KMS-11 (cell line): ENCODE results near the gene HYI.

Experiments
- H2AFZ ChIP-seq: fragments of 200-600 bp; sonication (generic); 2 replicates; pipeline ENCODE4 v1.6.1; 2016; ENCODE audit warnings: antibody characterized with exemption, mixed run types, low read depth
- H3K27ac ChIP-seq: fragments of 200-600 bp; sonication (generic); 2 replicates; pipeline ENCODE4 v1.6.1; 2016; ENCODE audit warnings: mild to moderate bottlenecking, mixed run types
- H3K27me3 ChIP-seq: fragments of 200-600 bp; sonication (generic); 2 replicates; pipeline ENCODE4 v1.6.1; 2017; ENCODE audit warnings: mild to moderate bottlenecking, low read depth, mixed run types, moderate library complexity; ENCODE audit not compliant: insufficient read depth
- H3K36me3 ChIP-seq: fragments of 200-600 bp; sonication (generic); 2 replicates; pipeline ENCODE4 v1.6.1; 2017; ENCODE audit warnings: mild to moderate bottlenecking, mixed run types; ENCODE audit not compliant: insufficient read depth
- H3K4me1 ChIP-seq: fragments of 200-600 bp; sonication (generic); 2 replicates; pipeline ENCODE4 v1.6.1; 2016; ENCODE audit warnings: mild to moderate bottlenecking, low read depth, mixed run types; ENCODE audit not compliant: poor library complexity, severe bottlenecking
- H3K4me2 ChIP-seq: fragments of 200-600 bp; sonication (generic); 2 replicates; pipeline ENCODE4 v1.7.0; 2016; ENCODE audit warnings: mild to moderate bottlenecking, mixed run types
- H3K4me3 ChIP-seq: fragments of 200-600 bp; sonication (generic); IDR thresholded peaks from 2 replicates; pipeline ENCODE4 v1.6.1; 2017; ENCODE audit warnings: low read depth, low read length, mixed read lengths; ENCODE audit not compliant: insufficient read depth
- H3K79me2 ChIP-seq: fragments of 200-600 bp; sonication (generic); 2 replicates; pipeline ENCODE4 v1.6.1; 2016; ENCODE audit warnings: low read depth, mixed run types; ENCODE audit not compliant: insufficient read depth
- H3K9ac ChIP-seq: fragments of 200-600 bp; sonication (generic); 2 replicates; pipeline ENCODE4 v1.6.1; 2016; ENCODE audit warnings: mild to moderate bottlenecking, mixed run types
- H4K20me1 ChIP-seq: fragments of 200-600 bp; sonication (generic); 2 replicates; pipeline ENCODE4 v1.6.1; 2016; ENCODE audit warnings: mild to moderate bottlenecking, mixed run types; ENCODE audit not compliant: insufficient read depth
- TF ChIP-seq, protein P1 (sequence below): fragments of 200-600 bp; sonication (generic); conservative IDR thresholded peaks from 2 replicates; pipeline ENCODE4 v1.6.1; 2017; ENCODE audit warnings: low read depth, mild to moderate bottlenecking, antibody characterized with exemption, low read length, moderate library complexity, mixed read lengths

The HYI gene

DNA sequence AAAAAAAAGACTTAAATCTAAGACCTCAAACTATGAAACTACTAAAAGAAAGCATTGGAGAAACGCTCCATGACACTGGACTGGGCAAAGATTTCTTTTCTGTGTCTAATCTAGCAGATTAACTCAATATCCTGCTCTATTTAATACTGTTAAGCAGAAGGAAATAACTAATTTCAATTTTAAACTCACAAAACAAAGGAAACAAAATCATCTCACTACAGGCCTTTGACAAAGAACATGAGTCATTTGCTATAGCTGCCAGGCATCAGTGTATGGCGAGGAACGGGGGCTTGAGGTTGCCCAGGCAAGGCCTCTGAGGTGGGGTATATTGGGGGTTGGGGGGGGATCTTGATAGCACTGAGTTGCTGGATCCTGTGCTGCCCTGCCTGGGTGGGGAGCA is 43.2 kb downstream of the HYI start:
- Histone ChIP-seq H2AFZ (no peak overlapping the region), H3K9ac (no peak overlapping the region), H3K4me2 (no peak overlapping the region), H3K27me3 (no peaks in the 10 kb centered on the region), H4K20me1 (no peaks in the 10 kb centered on the region), H3K27ac (no peak overlapping the region), H3K79me2 (no peaks in the 10 kb centered on the region), H3K4me3 (no peak overlapping the region), H3K36me3 (no peaks in the 10 kb centered on the region), H3K4me1 (no peaks in the 10 kb centered on the region)
- TF ChIP-seq, protein P1, sequence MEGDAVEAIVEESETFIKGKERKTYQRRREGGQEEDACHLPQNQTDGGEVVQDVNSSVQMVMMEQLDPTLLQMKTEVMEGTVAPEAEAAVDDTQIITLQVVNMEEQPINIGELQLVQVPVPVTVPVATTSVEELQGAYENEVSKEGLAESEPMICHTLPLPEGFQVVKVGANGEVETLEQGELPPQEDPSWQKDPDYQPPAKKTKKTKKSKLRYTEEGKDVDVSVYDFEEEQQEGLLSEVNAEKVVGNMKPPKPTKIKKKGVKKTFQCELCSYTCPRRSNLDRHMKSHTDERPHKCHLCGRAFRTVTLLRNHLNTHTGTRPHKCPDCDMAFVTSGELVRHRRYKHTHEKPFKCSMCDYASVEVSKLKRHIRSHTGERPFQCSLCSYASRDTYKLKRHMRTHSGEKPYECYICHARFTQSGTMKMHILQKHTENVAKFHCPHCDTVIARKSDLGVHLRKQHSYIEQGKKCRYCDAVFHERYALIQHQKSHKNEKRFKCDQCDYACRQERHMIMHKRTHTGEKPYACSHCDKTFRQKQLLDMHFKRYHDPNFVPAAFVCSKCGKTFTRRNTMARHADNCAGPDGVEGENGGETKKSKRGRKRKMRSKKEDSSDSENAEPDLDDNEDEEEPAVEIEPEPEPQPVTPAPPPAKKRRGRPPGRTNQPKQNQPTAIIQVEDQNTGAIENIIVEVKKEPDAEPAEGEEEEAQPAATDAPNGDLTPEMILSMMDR = no peak

DNA sequence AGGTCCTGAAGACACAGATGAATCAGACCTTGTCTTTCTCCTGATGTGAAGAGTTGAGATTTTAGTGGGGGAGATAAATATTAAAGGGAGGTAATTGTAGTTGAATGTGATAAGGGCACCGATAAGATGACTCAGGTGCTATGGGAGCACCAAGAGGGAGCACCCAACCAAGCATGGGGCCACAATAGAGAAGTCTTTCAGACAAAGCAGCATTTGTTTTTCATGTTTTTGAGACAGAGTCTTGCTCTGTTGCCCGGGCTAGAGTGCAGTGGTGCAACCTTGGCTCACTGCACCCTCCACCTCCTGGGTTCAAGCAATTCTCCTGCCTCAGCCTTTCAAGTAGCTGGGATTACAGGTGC is 47.9 kb downstream of the HYI start:
- no peak overlapping the region for H3K9ac ChIP-seq
- no peaks in the 10 kb centered on the region for H3K27me3 ChIP-seq
- no peaks in the 10 kb centered on the region for H3K4me1 ChIP-seq
- H3K27ac ChIP-seq = no peak overlapping the region
- TF ChIP-seq, protein P1 = no peak
- no peak overlapping the region for H3K4me2 ChIP-seq
- no peak overlapping the region for H3K4me3 ChIP-seq
- no peaks in the 10 kb centered on the region for H3K79me2 ChIP-seq
- peaks cover 3% of the 10 kb centered on the region; the same call in 1 of the 2 replicates for H3K36me3 ChIP-seq
- no peak overlapping the region for H2AFZ ChIP-seq
- no peaks in the 10 kb centered on the region for H4K20me1 ChIP-seq

DNA sequence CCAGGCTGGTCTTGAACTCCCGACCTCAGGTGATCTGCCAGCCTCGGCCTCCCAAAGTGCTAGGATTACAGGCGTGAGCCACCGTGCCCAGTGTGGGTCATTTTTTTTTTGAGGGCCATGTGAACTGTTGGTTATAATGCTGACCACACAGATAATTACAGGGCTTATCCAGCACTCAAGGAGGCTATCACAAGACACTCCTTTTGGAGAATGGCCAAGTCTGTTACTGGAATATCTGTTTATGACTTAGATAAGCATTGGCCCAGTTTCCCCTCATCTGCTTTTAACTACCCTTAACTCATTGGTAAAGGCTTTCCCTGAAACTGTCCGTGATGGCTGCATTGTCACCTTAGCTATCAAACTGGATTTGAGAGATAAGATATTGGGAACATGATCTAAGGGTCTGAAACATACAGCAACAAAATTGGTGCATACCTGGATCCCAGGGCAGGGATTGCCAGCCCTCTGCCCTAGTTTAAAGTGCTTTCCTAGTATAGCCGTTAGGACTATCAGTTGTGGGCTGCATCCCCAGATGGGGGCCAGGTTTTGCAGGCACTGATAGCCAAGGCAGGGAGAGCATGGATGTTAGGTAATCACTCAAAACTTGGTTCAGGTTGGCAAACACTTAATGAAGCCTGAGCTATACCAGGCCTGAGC is 48.4 kb downstream of the HYI start:
- Histone ChIP-seq H3K9ac (no peak overlapping the region), H2AFZ (no peak overlapping the region), H3K27ac (no peak overlapping the region), H3K4me2 (no peak overlapping the region), H3K4me1 (no peaks in the 10 kb centered on the region), H4K20me1 (no peaks in the 10 kb centered on the region), H3K4me3 (no peak overlapping the region), H3K27me3 (no peaks in the 10 kb centered on the region), H3K79me2 (no peaks in the 10 kb centered on the region), H3K36me3 (peaks cover 3% of the 10 kb centered on the region; the same call in 1 of the 2 replicates)
- TF ChIP-seq, protein P1 = no peak

DNA sequence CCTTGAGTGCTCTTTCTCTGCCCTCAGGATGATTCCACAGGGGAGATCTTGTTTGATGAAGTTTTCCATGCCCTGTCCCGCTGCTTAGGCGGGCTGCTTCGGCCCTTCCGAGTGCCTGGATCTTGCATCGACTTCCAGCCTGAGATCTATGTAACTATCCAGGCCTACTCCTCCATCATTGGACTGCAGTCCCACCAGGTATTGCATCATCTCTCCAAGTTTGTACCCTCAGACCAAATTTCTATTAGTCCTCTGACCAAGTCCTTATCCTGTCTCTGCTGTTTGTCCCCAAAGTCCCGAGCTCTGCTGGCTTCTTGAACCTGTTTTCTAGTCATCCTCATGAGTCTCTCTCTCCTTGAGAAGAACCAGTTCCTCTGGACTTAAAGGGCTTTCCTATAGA is 49.4 kb downstream of the HYI start:
- H3K36me3 ChIP-seq = peaks cover 3% of the 10 kb centered on the region; the same call in 1 of the 2 replicates
- H3K9ac ChIP-seq = no peak overlapping the region
- no peaks in the 10 kb centered on the region for H3K79me2 ChIP-seq
- H3K27ac ChIP-seq = no peak overlapping the region
- H3K4me2 ChIP-seq = no peak overlapping the region
- H3K27me3 ChIP-seq = no peaks in the 10 kb centered on the region
- no peaks in the 10 kb centered on the region for H3K4me1 ChIP-seq
- H4K20me1 ChIP-seq = no peaks in the 10 kb centered on the region
- TF ChIP-seq, protein P1 = no peak
- H3K4me3 ChIP-seq = no peak overlapping the region
- H2AFZ ChIP-seq = no peak overlapping the region
